UCSD-AML1 (cell line): Measurements from ENCODE around the gene TYW3.
A peak's percentile ranks its signal among the peaks of the same experiment; 100 is the strongest.
"Not testable (repeated sequence)": the region's sequence is repeated elsewhere in the genome, so short reads cannot be mapped to it uniquely, and the experiment has no call there.

Experiments used
- DNase-seq: peaks from one replicate; lab custom pipeline; 2025; ENCODE audit not compliant: unreplicated experiment; lab: John Stamatoyannopoulos, UW

TYW3 gene

DNA sequence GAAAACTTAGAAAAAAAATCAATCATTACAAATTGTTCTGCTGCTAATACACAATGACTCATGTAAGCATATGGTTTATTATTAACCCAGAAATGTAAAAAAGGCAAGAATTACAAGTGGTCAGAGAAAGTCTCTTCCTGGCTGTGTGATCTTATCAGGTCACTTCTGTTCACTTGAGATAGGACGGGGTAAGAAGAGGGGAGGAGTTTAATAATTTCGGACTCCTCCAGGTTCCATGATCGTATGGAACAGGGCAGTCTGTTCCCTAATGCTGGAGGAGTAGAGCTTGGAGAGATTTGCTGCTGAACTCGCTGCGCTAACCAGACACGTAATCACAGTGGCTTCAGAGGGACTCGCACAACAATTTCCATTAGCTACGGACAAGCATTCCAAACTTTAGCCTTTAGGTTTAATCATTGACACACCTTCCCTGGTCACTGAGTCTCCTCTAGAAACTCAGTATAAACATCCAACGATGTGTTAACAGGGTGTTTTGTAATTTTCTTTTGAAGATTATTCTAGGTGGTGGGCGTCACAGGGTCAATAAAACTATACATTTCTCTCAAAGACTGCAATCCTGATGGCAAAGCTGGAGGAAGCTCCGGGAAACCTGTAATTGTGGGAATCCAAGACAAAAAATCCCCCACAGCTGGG, 1.4 kb upstream of the TYW3 start:
- peak; percentile 8 for DNase-seq

GRCh38 chr1:74732071-74732946, 643 bp upstream of the TYW3 start:
- peak; percentile 23 for DNase-seq

DNA sequence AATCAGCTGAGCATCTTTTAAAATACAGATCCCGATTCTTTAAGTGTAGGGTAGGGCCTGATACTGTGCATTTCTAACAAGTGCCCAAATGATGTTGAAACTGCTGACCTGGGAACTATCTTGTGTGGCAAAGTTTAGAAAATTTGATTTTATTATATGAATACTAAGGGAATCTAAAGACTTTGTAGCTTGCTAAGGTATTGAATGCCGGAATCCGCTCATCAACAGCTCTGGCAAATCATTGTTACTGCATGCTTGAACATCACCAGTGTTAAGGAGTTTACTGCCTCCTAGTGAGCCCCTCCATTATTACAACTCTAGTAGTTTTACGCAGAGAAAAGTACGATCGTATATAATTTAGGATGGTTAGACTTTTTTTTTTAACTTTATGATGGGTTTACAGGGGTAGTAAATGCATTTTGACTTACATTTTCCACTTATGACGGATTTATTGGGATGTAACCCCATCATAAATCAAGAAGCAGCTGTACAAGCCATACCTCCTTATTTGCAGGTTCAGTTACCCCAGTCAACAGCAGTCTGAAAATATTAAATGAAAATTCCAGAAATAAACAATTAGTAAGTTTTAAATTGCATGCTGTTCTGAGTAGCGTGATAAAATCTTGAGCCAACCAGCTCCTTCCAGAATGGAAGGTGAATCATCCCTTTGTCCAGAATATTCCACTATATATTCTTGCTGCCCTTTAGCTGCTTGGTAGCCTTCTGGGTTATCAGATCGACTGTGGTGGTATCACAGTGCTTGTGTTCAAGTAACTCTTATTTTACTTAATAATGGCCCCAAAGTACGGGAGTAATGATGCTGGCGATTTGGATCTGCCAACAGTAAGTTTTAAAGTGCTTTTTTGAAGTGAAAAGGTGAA, 892 bp downstream of the TYW3 start:
- DNase-seq, result peak; percentile 11

DNA sequence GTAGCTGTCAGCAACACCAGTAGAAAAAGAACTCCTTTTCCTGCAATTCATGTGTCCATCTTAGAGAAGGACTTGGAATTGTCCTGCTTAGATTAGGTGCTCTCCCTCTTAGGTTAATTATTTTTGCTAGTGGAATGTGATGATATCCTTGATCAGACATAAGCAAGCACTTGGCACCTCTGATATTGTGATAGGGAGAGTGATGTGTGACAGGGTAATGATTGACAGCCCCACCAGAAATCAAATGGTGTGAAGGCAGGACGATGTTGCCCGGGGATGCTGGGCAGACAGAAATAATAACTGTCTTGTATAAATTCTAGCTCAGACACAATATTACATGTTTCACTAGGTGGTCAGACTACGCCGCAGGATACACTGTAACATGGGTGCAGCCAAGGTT, 4.4 kb downstream of the TYW3 start:
- DNase-seq, result no peak

DNA sequence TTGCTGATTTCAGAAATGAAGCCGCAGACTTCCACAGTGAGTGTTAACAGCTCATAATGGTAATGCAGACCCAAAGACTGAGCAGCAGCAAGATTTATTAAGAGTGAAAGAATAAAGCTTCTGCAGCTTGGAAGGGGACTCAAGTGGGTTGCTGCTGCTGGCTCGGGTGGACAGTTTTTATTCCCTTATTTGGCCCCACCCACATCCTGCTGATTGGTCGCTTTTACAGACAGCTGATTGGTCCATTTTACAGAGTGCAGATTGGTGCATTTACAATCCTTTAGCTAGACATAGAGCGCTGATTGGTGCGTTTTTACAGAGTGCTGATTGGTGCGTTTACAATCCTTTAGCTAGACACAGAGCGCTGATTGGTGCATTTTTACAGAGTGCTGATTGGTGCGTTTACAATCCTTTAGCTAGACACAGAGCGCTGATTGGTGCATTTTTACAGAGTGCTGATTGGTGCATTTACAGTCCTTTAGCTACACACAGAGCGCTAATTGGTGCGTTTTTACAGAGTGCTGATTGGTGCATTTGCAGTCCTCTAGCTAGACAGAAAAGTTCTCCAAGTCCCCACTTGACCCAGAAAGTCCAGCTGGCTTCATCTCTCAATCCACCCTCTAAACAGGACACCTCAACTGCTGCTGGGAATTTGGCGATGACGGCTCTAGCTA, 7.5 kb downstream of the TYW3 start:
- not testable (repeated sequence) for DNase-seq

- not testable (repeated sequence) for DNase-seq
Observed at GRCh38 chr1:74745247-74745646, 12.3 kb downstream of the TYW3 start.

DNA sequence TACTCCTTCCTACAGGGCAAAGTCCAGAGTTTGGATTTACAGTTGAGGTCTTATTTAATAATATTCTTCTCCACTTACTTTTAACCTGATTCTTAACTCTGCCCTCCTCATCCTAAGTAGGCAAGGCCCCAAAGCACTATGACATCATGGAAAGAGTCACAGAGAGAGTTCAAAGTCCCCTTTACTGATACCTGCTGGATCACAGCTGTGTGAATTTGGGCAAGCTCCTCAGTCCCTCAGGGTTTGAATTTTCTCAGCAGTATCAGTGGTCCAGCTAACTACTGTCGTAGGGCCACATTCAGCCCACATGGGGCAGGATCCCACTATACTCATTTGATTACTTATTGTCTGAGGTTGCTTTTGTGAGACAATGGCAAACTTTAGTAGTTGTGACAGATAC, 16.0 kb downstream of the TYW3 start:
- no peak for DNase-seq

- DNase-seq, result no peak
Observed at GRCh38 chr1:74753104-74753503, 20.2 kb downstream of the TYW3 start.

GRCh38 chr1:74755475-74755874, 22.5 kb downstream of the TYW3 start:
- DNase-seq, result no peak

- not testable (repeated sequence) for DNase-seq
Observed at GRCh38 chr1:74756650-74757049, 23.7 kb downstream of the TYW3 start.

- no peak for DNase-seq
Observed at GRCh38 chr1:74763807-74764206, 30.9 kb downstream of the TYW3 start.

DNA sequence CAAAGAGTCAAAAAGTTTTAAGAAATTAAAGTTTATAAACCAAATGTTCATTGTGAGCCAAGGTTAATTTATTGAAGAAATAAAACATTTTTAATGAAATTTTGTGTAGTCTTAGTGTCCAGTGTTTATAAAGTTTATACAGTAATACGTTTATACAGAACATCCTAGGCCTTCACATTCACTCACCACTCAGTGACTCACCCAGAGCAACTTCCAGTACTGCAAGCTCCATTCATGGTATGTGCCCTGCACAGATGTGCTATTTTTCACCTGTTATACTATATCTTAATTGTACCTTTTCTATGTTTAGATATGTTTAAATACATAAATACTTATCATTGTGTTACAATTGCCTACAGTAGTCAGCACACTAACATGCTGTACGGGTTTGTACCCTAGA, 33.6 kb downstream of the TYW3 start:
- no peak for DNase-seq

GRCh38 chr1:74767490-74767889, 34.5 kb downstream of the TYW3 start:
- no peak for DNase-seq

DNA sequence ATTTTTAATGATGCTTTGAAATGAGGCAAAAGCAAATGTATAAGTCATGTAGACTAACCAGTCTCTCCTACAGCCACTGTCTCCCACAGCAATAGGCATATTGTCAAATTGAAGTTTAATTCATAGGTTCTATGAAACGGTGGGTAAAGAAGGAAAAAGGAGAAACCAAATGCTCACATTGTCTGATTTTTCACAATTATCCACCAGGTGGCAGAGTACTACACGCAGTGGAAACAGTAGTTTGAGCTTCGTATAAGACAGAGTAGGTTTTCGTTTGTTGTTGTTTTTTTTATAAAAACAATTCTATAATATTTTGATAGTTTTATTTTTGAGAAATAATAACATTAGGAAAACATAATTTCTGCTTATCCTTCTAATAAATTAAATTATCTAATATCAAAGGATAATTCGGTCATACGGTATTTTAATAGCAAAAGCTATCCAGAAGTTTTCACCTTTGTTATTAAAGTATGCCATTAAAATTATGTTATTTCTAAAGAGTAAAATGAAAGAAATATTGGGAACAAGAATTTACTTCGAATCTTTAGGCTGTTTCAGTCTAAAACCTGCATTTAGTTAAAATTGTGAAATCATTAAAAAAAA, 39.1 kb downstream of the TYW3 start:
- DNase-seq, result no peak

- DNase-seq, result no peak
Observed at GRCh38 chr1:74772945-74773344, 40.0 kb downstream of the TYW3 start.

GRCh38 chr1:74773582-74773981, 40.6 kb downstream of the TYW3 start:
- no peak for DNase-seq

DNA sequence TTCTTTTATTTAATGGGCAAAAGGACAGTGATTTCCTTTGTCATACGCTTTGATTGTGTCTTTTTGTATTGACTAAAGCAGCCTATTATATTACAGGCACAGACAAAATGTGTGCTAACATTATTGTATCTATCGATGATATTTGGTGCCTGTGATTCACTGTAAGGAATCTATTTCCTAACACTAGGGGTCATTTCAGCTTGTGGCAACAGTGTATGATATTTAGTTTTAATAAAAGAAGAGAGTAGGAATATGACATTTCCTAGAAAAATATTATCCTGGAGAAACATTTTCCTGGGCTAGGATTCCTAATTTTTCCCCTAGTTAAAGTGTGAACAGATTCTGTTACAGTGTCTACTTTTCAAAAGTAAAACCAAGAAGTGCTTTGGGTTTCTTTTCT, 42.8 kb downstream of the TYW3 start:
- no peak for DNase-seq

- DNase-seq, result no peak
Observed at GRCh38 chr1:74777525-74777924, 44.6 kb downstream of the TYW3 start.

- no peak for DNase-seq
Observed at GRCh38 chr1:74779750-74780149, 46.8 kb downstream of the TYW3 start.

GRCh38 chr1:74780594-74780993, 47.6 kb downstream of the TYW3 start:
- no peak for DNase-seq

DNA sequence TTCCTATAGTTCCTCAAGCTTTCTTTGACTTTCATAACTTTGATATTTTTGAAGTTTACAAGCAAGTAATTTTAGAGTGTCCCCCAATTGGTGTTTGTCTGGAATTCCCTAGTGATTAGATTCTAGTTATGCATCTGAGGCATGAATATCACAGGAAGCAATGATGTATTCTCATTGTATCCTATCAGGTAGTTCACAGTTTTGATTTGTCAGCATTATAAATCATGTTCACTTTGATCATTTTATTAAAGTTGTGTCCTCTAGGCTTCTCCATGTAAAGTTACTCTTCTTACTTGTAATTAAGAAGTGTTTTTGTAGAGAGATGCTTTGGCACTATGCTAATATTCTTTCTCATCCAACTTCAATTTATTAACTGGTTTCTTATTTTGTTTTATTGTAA, 53.0 kb downstream of the TYW3 start:
- DNase-seq, result no peak
